GM13977 (cell line): ENCODE measurements around the gene PPIG.

ENCODE experiments used
- DNase-seq: peaks from one replicate; pipeline ENCODE4 v3.0.0; 2012; ENCODE audit warnings: low spot score
- in situ Hi-C: fragments of 300-500 bp; cut with MboI; formaldehyde crosslinking; loops from one replicate; pipeline ENCODE4 v1.12.0; 2022; ENCODE audit warnings: low sequenced_read_pairs, low pct_unique_long_range_greater_than_20kb, mixed read lengths, inconsistent platforms; ENCODE audit not compliant: unreplicated experiment
- TF ChIP-seq, protein P1 (sequence below): IDR thresholded peaks from 2 replicates; pipeline ENCODE4 v1.5.1; 2012; ENCODE audit warnings: mild to moderate bottlenecking, control low read depth; ENCODE audit not compliant: insufficient read depth; ENCODE audit errors: extremely low read depth, missing control alignments

The PPIG gene

DNA sequence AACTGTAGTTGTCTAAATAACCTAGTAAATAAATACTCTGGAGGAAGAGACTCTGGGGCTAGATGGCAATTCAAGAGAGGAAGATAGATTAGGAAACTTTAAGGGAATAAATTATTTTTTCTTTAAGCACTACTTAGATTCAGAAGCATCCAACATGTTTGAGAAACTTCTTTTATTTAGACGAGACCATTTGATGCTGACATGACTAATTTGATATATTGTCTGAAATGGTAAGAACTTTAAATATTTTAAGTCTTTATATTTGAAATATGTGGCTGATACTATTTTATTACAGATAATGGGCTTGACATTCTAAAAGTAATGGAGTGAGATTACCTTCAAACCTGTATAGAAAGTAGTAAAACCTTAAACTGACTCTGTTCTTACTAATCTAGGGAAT is 36.4 kb downstream of the PPIG start:
- in situ Hi-C loops, result no loop called here
- TF ChIP-seq, protein P1, sequence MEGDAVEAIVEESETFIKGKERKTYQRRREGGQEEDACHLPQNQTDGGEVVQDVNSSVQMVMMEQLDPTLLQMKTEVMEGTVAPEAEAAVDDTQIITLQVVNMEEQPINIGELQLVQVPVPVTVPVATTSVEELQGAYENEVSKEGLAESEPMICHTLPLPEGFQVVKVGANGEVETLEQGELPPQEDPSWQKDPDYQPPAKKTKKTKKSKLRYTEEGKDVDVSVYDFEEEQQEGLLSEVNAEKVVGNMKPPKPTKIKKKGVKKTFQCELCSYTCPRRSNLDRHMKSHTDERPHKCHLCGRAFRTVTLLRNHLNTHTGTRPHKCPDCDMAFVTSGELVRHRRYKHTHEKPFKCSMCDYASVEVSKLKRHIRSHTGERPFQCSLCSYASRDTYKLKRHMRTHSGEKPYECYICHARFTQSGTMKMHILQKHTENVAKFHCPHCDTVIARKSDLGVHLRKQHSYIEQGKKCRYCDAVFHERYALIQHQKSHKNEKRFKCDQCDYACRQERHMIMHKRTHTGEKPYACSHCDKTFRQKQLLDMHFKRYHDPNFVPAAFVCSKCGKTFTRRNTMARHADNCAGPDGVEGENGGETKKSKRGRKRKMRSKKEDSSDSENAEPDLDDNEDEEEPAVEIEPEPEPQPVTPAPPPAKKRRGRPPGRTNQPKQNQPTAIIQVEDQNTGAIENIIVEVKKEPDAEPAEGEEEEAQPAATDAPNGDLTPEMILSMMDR, result no peak
- DNase-seq, result no peak

DNA sequence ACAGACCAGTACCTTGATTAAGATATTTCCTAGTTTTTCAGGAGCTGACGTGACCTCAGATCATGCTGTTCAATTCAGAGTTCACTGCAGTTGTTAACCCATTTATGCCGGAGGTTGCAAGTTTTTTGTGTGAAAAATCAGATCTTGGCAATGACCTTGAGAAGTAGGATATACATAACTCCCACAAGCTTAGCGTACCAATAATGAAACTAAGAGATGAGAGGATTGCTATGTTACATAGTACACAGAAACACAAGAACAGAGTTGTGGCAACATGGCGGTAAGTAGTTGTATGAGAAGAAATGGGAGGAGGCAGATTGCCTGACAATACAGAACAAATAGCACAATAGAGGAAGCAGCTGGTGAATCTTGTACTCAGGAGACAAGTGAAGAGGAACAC is 39.1 kb downstream of the PPIG start:
- in situ Hi-C loops, result no loop called here
- no peak for DNase-seq
- TF ChIP-seq, protein P1, result no peak

DNA sequence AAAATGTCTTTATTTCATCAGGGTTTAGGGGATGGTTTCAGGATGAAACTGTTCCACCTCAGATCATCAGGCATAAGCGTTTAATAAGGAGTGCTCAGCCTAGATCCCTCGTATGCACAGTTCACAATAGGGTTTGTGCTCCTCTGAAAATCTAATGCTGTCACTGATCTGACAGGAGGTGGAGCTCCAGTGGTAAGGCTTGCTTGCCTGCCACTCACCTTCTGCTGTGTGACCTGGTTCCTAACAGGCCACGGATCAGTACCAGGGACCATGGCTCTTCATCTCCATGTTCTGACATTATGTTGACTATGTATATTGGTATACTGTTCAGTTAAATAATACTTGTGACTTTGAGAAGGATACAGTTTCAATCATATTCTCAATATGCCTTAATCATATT is 41.6 kb downstream of the PPIG start:
- TF ChIP-seq, protein P1, result no peak
- no peak for DNase-seq

DNA sequence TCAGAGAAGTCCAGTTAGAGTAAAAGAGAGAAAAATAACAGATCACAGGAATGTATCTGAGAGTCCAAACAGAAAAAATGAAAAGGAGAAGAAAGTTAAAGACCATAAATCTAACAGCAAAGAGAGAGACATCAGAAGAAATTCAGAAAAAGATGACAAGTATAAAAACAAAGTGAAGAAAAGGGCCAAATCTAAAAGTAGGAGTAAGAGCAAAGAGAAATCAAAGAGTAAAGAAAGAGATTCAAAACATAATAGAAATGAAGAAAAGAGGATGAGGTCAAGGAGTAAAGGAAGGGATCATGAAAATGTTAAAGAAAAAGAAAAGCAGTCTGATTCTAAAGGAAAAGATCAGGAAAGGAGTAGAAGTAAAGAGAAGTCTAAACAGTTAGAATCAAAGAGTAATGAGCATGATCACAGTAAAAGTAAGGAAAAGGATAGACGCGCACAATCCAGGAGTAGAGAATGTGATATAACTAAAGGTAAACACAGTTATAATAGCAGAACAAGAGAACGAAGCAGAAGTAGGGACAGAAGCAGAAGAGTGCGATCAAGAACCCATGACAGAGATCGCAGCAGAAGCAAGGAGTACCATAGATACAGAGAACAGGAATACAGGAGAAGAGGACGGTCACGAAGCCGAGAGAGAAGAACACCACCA is 52.4 kb downstream of the PPIG start:
- no peak for DNase-seq
- in situ Hi-C loops, result no loop called here
- TF ChIP-seq, protein P1, result no peak

More for the DNA sequence above, 41.6 kb downstream of the PPIG start:
- in situ Hi-C loops, result no loop called here

DNA sequence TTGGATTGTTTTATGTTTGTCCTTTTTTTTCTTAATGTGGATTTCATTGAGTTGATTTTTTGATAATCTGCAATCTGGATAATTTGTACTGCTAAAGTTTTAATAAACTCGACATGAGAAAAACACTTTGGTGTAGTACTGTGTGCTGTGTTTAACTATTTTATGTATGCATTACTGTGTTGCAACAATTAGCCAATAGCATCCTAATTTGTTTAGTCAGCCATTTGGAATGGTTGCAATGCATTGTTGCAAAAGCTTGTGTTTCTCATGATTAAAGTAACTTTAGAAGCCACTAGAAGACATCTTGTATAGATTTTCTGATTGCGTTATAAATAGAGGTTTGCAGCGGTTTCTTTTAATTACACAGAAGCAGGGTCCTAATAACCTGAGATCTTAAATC is 53.5 kb downstream of the PPIG start:
- in situ Hi-C loops, result no loop called here
- TF ChIP-seq, protein P1, result no peak
- DNase-seq, result no peak

DNA sequence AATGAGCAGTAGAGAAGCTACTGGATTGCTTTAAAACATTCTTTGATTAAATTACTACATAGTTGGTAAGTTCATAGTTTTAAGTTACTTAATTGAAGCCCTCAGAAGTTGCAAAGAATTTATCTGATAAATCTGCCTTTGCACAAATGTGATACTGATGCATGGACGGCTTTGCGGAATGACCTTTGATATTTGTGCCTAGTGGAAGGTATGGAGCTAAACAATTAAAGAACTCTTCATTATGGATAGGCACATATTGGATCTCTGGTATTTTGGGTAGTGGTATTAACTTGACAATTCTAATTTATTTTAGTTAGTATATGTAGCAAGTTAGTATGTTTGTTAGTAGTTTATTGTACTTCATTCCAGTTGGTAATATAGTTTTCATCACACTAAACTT is 56.0 kb downstream of the PPIG start:
- in situ Hi-C loops, result no loop called here
- DNase-seq, result no peak
- TF ChIP-seq, protein P1, result no peak
